Measurements from ENCODE around the gene HGS. TPM values are rescaled to one million over a fixed set of nuclear protein-coding genes. Genes with fewer than 3 reads are reported as not detected.

HGS gene
- total RNA-seq, 2 experiments from 2014 or later, result 121 to 128 TPM

DNA sequence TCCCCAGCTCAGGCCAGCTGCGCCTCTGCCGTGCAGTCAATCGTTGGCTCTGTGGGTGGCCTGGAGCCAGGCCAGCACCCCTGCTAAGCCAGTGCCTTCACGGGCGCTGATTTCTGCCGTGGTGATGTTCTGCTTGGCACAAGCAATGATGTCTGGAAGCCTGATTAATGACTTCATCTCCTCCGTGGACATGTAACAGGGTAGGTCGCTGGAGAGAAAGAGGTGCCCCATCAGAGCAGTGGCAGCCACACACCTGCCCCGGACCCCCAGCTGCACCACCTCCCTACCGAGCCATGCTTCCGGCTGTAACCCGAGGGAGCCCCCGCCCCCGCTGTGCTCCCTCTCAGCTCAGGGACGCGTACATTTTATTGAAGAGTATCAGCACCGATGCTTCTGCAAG lies 2.1 kb upstream of the HGS start:
- Mint-ChIP-seq H3K4me3 (peak overlapping the region; percentile 86), H3K27ac (no peak overlapping the region), H3K9me3 (no peaks in the 10 kb centered on the region), H3K27me3 (no peaks in the 10 kb centered on the region), H3K36me3 (ENCODE audit: low read depth) (peaks cover 15% of the 10 kb centered on the region), H3K4me1 (peaks cover 39% of the 10 kb centered on the region)
- ChIA-PET POLR2A (no interaction called here), CTCF (interaction anchor here (1.6 kb wide), 1 partner anchor 9 kb away, joined by 4 read pairs; no protein-coding TSS in a partner anchor)
- no peak for DNase-seq

DNA sequence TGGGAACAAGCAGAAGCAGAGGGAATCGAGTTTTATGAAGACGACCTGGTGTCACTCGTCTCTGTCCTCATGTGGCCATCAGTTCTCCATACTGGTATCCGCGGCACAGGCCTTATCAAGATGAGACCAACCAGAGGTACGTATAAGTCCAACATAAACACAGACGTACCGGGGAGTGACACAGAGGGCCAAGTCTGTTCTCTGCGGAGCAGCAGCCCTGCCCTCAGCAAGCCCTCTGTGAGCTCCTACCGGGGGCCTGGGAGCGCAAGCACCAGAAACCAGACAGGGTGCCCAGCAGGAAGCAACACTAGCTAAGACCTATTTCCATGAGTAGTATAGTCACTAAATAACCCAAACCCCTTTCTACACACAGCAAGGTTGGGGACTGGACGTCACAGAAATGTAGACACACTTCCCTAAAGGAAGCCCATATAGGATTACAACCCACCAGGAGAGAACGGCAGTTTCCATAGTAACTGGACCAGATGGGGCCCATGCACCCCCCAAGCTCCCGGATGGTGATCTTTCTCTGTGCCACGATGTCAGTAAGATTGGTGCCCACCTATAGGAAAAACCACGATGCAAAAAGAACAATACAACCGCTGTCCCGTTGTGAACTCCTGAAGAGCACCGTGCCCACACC lies 1.1 kb upstream of the HGS start:
- ChIA-PET POLR2A (no interaction called here), CTCF (interaction anchor here (1.6 to 2.3 kb wide), 3 partner anchors 10 to 172 kb away, joined by 4 to 12 read pairs (median 6); partner anchors contain the start of genes CCDC137 and OXLD1)
- Mint-ChIP-seq H3K4me3 (peak overlapping the region; percentile 86), H3K27me3 (no peaks in the 10 kb centered on the region), H3K27ac (peak overlapping the region; percentile 82), H3K36me3 (ENCODE audit: low read depth) (peaks cover 25% of the 10 kb centered on the region), H3K9me3 (no peaks in the 10 kb centered on the region), H3K4me1 (peaks cover 39% of the 10 kb centered on the region)
- no peak for DNase-seq

DNA sequence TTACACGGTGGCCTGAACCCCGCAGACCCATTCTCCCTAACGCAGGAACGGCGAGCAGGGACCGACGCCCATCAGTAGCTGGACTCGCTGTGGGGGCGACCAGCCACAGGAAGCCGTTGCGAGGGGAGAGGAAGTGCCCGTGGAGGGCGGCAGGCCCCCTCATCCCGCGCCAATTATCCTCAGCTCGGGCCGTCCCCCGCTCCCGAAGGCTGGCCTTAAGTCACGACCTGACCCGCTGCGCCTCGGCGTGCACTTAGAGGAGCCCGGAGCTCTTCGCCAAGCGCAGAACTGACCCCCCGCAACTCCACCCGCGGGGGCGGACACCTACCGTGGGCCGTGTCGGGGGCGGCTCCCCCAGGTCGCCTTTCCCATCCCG lies 615 bp upstream of the HGS start:
- DNase-seq, result peak; percentile 16
- Mint-ChIP-seq H3K27ac (peak overlapping the region; percentile 82), H3K4me1 (peaks cover 39% of the 10 kb centered on the region), H3K27me3 (no peaks in the 10 kb centered on the region), H3K36me3 (ENCODE audit: low read depth) (peaks cover 27% of the 10 kb centered on the region), H3K9me3 (no peaks in the 10 kb centered on the region), H3K4me3 (peak overlapping the region; percentile 86)
- POLR2A ChIA-PET, result interaction anchor here (1.0 to 1.2 kb wide), 2 partner anchors 17 to 20 kb away, joined by 3 to 11 read pairs; partner anchors contain the start of genes CCDC137, MRPL12 and OXLD1
- CTCF ChIA-PET, result interaction anchor here (1.3 to 3.0 kb wide), 6 partner anchors 7 to 171 kb away, joined by 4 to 17 read pairs (median 8); partner anchors contain the start of genes CCDC137, MRPL12 and OXLD1

- Mint-ChIP-seq H3K4me3 (peak overlapping the region; percentile 86), H3K36me3 (ENCODE audit: low read depth) (peaks cover 37% of the 10 kb centered on the region), H3K4me1 (peaks cover 43% of the 10 kb centered on the region), H3K27me3 (no peaks in the 10 kb centered on the region), H3K9me3 (no peaks in the 10 kb centered on the region), H3K27ac (peak overlapping the region; percentile 82)
- DNase-seq, result no peak
- POLR2A ChIA-PET, result interaction anchor here (0.6 to 1.2 kb wide), 2 partner anchors 19 to 47 kb away, joined by 4 to 11 read pairs; partner anchors contain the start of gene MRPL12
- CTCF ChIA-PET, result interaction anchor here (1.0 to 3.0 kb wide), 6 partner anchors 9 to 47 kb away, joined by 3 to 17 read pairs (median 8); partner anchors contain the start of genes CCDC137, MRPL12, NPLOC4 and OXLD1
Observed at GRCh38 chr17:81684442-81684911, 666 bp downstream of the HGS start.

DNA sequence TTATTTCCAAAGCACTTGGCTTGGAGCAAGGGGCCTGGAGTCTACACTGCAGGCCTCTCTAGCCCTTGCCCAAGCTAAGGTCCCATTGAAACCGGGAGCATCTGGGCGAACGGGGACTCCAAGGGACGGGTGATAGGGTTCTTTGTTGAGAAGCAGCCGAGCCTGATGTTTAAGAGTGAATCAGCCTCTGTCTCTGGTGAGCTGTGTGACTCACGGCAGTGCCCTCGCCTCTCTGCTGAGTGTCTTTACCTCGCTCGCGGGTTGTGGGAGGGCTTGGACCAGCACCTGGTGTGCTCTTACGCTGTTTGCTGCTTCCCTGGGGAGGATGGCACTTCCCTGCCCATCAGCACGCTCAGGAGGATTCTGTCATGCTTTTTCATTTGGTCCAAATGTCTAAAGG lies 1.3 kb downstream of the HGS start:
- H3K4me1 Mint-ChIP-seq, result peaks cover 41% of the 10 kb centered on the region
- no peaks in the 10 kb centered on the region for H3K27me3 Mint-ChIP-seq
- POLR2A ChIA-PET, result no interaction called here
- H3K4me3 Mint-ChIP-seq, result peak overlapping the region; percentile 86
- CTCF ChIA-PET, result interaction anchor here (1.0 to 3.0 kb wide), 5 partner anchors 9 to 48 kb away, joined by 3 to 17 read pairs (median 4); partner anchors contain the start of genes MRPL12, NPLOC4 and TSPAN10
- H3K27ac Mint-ChIP-seq, result peak overlapping the region; percentile 82
- H3K36me3 Mint-ChIP-seq (ENCODE audit: low read depth), result peaks cover 40% of the 10 kb centered on the region
- DNase-seq, result no peak
- no peaks in the 10 kb centered on the region for H3K9me3 Mint-ChIP-seq

DNA sequence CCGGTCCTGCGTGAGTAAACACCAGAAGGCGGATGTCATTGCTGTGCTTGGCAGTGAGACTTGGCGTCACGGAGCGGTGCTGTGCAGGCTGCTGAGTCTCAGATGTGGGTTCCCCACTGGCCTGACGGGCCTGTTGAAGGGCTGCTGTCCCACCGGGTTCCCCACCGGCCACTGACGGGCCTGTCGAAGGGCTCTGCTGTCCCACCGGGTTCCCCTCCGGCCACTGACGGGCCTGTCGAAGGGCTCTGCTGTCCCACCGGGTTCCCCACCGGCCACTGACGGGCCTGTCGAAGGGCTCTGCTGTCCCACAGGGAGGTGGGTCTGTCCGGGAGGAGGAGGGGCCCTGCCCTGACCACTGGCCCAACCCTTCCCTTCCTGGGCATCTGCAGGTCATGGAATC lies 2.8 kb downstream of the HGS start:
- CTCF ChIA-PET, result interaction anchor here (0.7 to 1.4 kb wide), 2 partner anchors 11 to 23 kb away, joined by 3 to 4 read pairs; no protein-coding TSS in a partner anchor
- H3K27ac Mint-ChIP-seq, result no peak overlapping the region
- H3K4me1 Mint-ChIP-seq, result peaks cover 36% of the 10 kb centered on the region
- DNase-seq, result no peak
- POLR2A ChIA-PET, result no interaction called here
- no peak overlapping the region for H3K4me3 Mint-ChIP-seq
- H3K27me3 Mint-ChIP-seq, result no peaks in the 10 kb centered on the region
- H3K9me3 Mint-ChIP-seq, result no peaks in the 10 kb centered on the region
- H3K36me3 Mint-ChIP-seq (ENCODE audit: low read depth), result peaks cover 44% of the 10 kb centered on the region

GRCh38 chr17:81687770-81688541 lies 4.1 kb downstream of the HGS start:
- Mint-ChIP-seq H3K9me3 (no peaks in the 10 kb centered on the region), H3K27me3 (no peaks in the 10 kb centered on the region), H3K36me3 (ENCODE audit: low read depth) (peaks cover 46% of the 10 kb centered on the region), H3K4me3 (no peak overlapping the region), H3K27ac (no peak overlapping the region), H3K4me1 (peaks cover 25% of the 10 kb centered on the region)
- ChIA-PET CTCF (interaction anchor here (1.4 kb wide), 1 partner anchor 24 kb away, joined by 4 read pairs; no protein-coding TSS in a partner anchor), POLR2A (interaction anchor here (0.6 kb wide), 1 partner anchor 14 kb away, joined by 6 read pairs; no protein-coding TSS in a partner anchor)
- DNase-seq, result no peak

DNA sequence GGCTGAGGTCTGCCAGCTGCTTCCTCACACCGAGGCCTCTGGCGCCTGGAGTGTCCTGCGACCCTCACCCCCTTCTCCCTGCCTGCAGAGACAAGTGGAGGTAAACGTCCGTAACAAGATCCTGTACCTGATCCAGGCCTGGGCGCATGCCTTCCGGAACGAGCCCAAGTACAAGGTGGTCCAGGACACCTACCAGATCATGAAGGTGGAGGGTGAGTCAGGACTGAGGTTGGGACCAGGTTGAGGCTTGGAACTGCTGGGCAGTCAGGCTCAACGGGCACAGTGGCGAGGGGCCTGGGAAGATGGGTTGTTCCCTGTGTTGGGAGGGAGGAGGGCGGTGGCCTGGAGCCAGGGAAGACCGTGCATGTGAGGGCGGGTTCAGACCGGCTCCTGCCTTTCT lies 4.8 kb downstream of the HGS start:
- no peak overlapping the region for H3K4me3 Mint-ChIP-seq
- peaks cover 46% of the 10 kb centered on the region for H3K36me3 Mint-ChIP-seq (ENCODE audit: low read depth)
- H3K4me1 Mint-ChIP-seq, result peaks cover 22% of the 10 kb centered on the region
- H3K27ac Mint-ChIP-seq, result no peak overlapping the region
- CTCF ChIA-PET, result no interaction called here
- no peaks in the 10 kb centered on the region for H3K9me3 Mint-ChIP-seq
- POLR2A ChIA-PET, result no interaction called here
- no peaks in the 10 kb centered on the region for H3K27me3 Mint-ChIP-seq
- DNase-seq, result no peak

GRCh38 chr17:81690066-81690465 lies 6.3 kb downstream of the HGS start:
- Mint-ChIP-seq H3K9me3 (no peaks in the 10 kb centered on the region), H3K27ac (no peak overlapping the region), H3K27me3 (no peaks in the 10 kb centered on the region), H3K36me3 (ENCODE audit: low read depth) (peaks cover 41% of the 10 kb centered on the region), H3K4me1 (peaks cover 14% of the 10 kb centered on the region), H3K4me3 (no peak overlapping the region)
- ChIA-PET POLR2A (no interaction called here), CTCF (interaction anchor here (1.2 kb wide), 1 partner anchor 12 kb away, joined by 3 read pairs; no protein-coding TSS in a partner anchor)
- no peak for DNase-seq

DNA sequence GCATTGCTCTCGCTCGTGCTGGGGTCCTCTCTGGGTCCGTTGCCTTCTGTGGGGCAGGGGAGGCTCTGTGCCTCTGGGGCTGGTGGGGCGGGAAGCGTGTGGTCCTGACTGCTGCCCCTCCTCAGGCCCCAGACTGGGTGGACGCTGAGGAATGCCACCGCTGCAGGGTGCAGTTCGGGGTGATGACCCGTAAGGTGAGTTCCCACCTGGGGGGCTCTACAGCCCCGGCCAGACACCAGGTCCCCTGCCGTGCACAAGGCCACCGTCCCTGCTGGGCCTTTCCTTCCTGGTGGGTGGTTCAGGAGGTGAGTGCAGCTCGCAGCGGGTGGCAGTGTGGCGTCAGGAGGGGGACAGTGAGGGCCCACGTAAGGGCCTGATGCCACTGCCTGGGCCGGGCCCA lies 6.7 kb downstream of the HGS start:
- H3K27me3 Mint-ChIP-seq, result no peaks in the 10 kb centered on the region
- H3K36me3 Mint-ChIP-seq (ENCODE audit: low read depth), result peaks cover 41% of the 10 kb centered on the region
- no peak for DNase-seq
- no peak overlapping the region for H3K4me3 Mint-ChIP-seq
- ChIA-PET POLR2A (no interaction called here), CTCF (interaction anchor here (1.2 kb wide), 1 partner anchor 11 kb away, joined by 3 read pairs; no protein-coding TSS in a partner anchor)
- no peak overlapping the region for H3K27ac Mint-ChIP-seq
- H3K4me1 Mint-ChIP-seq, result peaks cover 9% of the 10 kb centered on the region
- no peaks in the 10 kb centered on the region for H3K9me3 Mint-ChIP-seq

DNA sequence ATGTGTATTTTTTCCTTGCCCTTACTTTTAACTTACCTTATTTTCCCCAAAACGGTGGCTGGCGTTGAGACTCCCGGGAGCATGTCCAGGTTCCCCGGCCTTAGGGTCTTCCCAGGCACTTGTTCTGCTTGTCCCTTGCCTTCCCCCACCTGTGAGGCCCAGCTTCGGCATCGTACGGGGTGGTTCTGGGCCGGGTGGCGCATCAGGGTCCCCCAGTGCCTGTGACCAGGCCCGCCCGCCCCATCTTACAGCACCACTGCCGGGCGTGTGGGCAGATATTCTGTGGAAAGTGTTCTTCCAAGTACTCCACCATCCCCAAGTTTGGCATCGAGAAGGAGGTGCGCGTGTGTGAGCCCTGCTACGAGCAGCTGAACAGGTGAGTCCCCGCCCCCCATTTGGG lies 7.4 kb downstream of the HGS start:
- Mint-ChIP-seq H3K27ac (no peak overlapping the region), H3K36me3 (ENCODE audit: low read depth) (peaks cover 40% of the 10 kb centered on the region), H3K4me3 (no peak overlapping the region), H3K27me3 (no peaks in the 10 kb centered on the region), H3K4me1 (peaks cover 6% of the 10 kb centered on the region), H3K9me3 (no peaks in the 10 kb centered on the region)
- CTCF ChIA-PET, result interaction anchor here (0.5 kb wide), 1 partner anchor 49 kb away, joined by 3 read pairs; no protein-coding TSS in a partner anchor
- POLR2A ChIA-PET, result no interaction called here
- no peak for DNase-seq

DNA sequence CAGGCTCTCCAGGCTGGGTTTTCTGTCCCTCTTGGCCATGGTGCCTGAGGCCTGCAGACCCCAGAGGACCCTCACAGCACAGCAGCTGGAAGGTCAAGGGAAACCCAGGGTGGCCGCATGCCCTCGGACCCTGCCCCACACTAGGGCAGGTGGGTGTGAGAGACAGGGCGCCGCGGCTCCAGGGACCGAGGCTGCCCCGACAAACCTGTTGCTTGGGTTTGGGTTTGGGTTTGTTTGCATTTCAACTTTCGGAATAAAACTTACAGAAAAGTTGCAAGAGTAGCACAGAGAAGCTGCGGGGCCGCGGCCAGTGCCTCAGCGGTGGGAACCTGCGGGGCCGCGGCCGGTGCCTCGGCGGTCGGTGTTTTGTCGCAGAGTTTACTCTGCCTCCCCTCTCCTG lies 7.8 kb downstream of the HGS start:
- Mint-ChIP-seq H3K36me3 (ENCODE audit: low read depth) (peaks cover 38% of the 10 kb centered on the region), H3K4me3 (no peak overlapping the region), H3K4me1 (peaks cover 4% of the 10 kb centered on the region), H3K27me3 (no peaks in the 10 kb centered on the region), H3K27ac (no peak overlapping the region), H3K9me3 (no peaks in the 10 kb centered on the region)
- CTCF ChIA-PET, result interaction anchor here (0.5 kb wide), 1 partner anchor 49 kb away, joined by 3 read pairs; no protein-coding TSS in a partner anchor
- POLR2A ChIA-PET, result no interaction called here
- DNase-seq, result no peak
